CD4-positive, alpha-beta memory T cell (primary cell): ENCODE measurements around the gene CDH2. TPM values are rescaled to one million over a fixed set of nuclear protein-coding genes. Genes with fewer than 3 reads are reported as not detected.

Source experiments
- CTCF ChIA-PET: fragments of 350-600 bp; sonication (Branson Sonifier 250); formaldehyde crosslinking; loops from one replicate; lab custom pipeline; 2021; ENCODE audit warnings: inconsistent platforms; ENCODE audit not compliant: partially characterized antibody; lab: Charles Lee
- POLR2A ChIA-PET: fragments of 350-600 bp; sonication (Branson Sonifier 250); formaldehyde crosslinking; loops from one replicate; lab custom pipeline; 2021; ENCODE audit not compliant: partially characterized antibody; lab: Charles Lee
- DNase-seq, 5 donors: peaks; one replicate each; pipeline versions ENCODE4 v3.0.0 to v3.0.0-alpha.2; 2020 to 2022; ENCODE audit warnings: mixed read lengths in 1 of 5
- H3K27ac ChIP-seq: one replicate; pipeline ENCODE4 v1.7.0; 2013; ENCODE audit warnings: low read depth, low read length
- H3K27me3 ChIP-seq: 2 replicates; pipeline ENCODE4 v1.7.0; 2013; ENCODE audit warnings: mild to moderate bottlenecking, low read length, moderate library complexity; ENCODE audit not compliant: insufficient read depth
- H3K36me3 ChIP-seq: 2 replicates; pipeline ENCODE4 v1.7.0; 2013; ENCODE audit warnings: mild to moderate bottlenecking, low read length, moderate library complexity; ENCODE audit not compliant: insufficient read depth
- H3K4me1 ChIP-seq: 2 replicates; pipeline ENCODE4 v1.7.0; 2013; ENCODE audit warnings: mild to moderate bottlenecking, low read length, moderate library complexity; ENCODE audit not compliant: insufficient read depth
- H3K4me3 ChIP-seq, 2 donors: one replicate each; pipeline ENCODE4 v1.7.0; 2013; ENCODE audit warnings: low read length in 2 of 2, mild to moderate bottlenecking in 1 of 2
- H3K9me3 ChIP-seq, 2 donors: one replicate each; pipeline ENCODE4 v1.7.0; 2013; ENCODE audit warnings: low read length in 2 of 2, control low read depth in 1 of 2; ENCODE audit not compliant: control insufficient read depth in 1 of 2
- H3K27ac Mint-ChIP-seq, 7 donors: one replicate each; pipeline ENCODE4 v1.8.0; 2020 to 2021; ENCODE audit warnings: mixed read lengths in 7 of 7, mild to moderate bottlenecking in 6 of 7, inconsistent platforms in 3 of 7, moderate library complexity in 3 of 7
- H3K27me3 Mint-ChIP-seq, 2 donors: one replicate each; pipeline ENCODE4 v1.8.0; 2020 to 2021; ENCODE audit warnings: mixed read lengths in 2 of 2
- H3K36me3 Mint-ChIP-seq, 2 donors: one replicate each; pipeline ENCODE4 v1.8.0; 2020 to 2021; ENCODE audit warnings: mixed read lengths in 2 of 2, inconsistent platforms in 1 of 2, mild to moderate bottlenecking in 1 of 2
- H3K4me1 Mint-ChIP-seq, 4 donors: one replicate each; pipeline ENCODE4 v1.8.0; 2020 to 2021; ENCODE audit warnings: mixed read lengths in 4 of 4, mild to moderate bottlenecking in 1 of 4
- H3K4me3 Mint-ChIP-seq, 8 donors: one replicate each; pipeline ENCODE4 v1.8.0; 2020 to 2021; ENCODE audit warnings: mixed read lengths in 8 of 8, mild to moderate bottlenecking in 7 of 8, moderate library complexity in 6 of 8, inconsistent platforms in 3 of 8
- H3K9me3 Mint-ChIP-seq, 8 donors: one replicate each; pipeline ENCODE4 v1.8.0; 2020 to 2021; ENCODE audit warnings: mixed read lengths in 8 of 8, mild to moderate bottlenecking in 5 of 8, inconsistent platforms in 3 of 8, moderate library complexity in 1 of 8
- intact Hi-C: fragments of 100-400 bp; cut with micrococcal nuclease; formaldehyde crosslinking; loops from one replicate; pipeline ENCODE4 v1.15.1; 2023
- polyA plus RNA-seq, 2 donors: library from polyadenylated mRNA; unstranded; fragments of 300-500 nt; fragmentation: Illumina TruSeq; gene quantifications; one replicate each; pipeline ENCODE4 v1.2.3, GENCODE V29; 2021
- total RNA-seq, 2 experiments: library from RNA; stranded (reverse); gene quantifications; one replicate each; pipeline ENCODE4 v1.2.3, GENCODE V29; 2021

CDH2 gene
- total and polyA plus RNA-seq, 4 experiments from 2014 or later: not detected

DNA sequence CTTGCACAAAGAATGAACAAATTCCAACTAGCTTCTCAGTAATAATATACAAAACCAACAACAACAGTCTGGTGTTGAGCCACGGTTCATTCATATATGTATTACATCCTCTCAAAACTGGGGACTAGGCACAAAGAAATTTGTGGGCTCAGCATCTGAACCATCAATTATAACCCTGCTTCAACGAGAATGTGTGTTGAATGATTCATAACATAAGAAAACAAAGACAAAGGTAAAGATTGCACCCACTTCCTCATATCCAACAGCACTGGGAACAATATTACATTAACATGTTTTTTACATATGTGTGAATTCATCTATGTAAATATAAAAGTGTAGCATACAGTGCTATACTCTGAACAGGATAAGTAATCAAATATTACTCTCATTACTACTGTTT lies 144.8 kb downstream of the CDH2 start:
- Histone ChIP-seq H3K27me3 (no peaks in the 10 kb centered on the region), H3K36me3 (no peaks in the 10 kb centered on the region), H3K4me3 (no peak overlapping the region), H3K27ac (no peak overlapping the region), H3K4me1 (no peaks in the 10 kb centered on the region), H3K9me3 (no peaks in the 10 kb centered on the region)
- Mint-ChIP-seq H3K27me3 (no peaks in the 10 kb centered on the region), H3K4me3 (no peak overlapping the region), H3K9me3 (peaks cover 1 to 21% (median 8%) of the 10 kb centered on the region in 8 donors), H3K36me3 (no peaks in the 10 kb centered on the region), H3K4me1 (no peaks in the 10 kb centered on the region), H3K27ac (no peak overlapping the region)
- ChIA-PET CTCF (no interaction called here), POLR2A (no interaction called here)
- intact Hi-C loops: no loop called here
- DNase-seq: no peak

- POLR2A ChIA-PET: no interaction called here
- CTCF ChIA-PET: no interaction called here
- Histone ChIP-seq H3K4me1 (no peaks in the 10 kb centered on the region), H3K36me3 (no peaks in the 10 kb centered on the region), H3K4me3 (no peak overlapping the region), H3K9me3 (no peaks in the 10 kb centered on the region), H3K27me3 (no peaks in the 10 kb centered on the region), H3K27ac (no peak overlapping the region)
- intact Hi-C loops: no loop called here
- Mint-ChIP-seq H3K4me3 (no peak overlapping the region), H3K27ac (no peak overlapping the region), H3K9me3 (peaks cover 4 to 29% (median 11%) of the 10 kb centered on the region in 8 donors), H3K36me3 (no peaks in the 10 kb centered on the region), H3K27me3 (no peaks in the 10 kb centered on the region), H3K4me1 (no peaks in the 10 kb centered on the region)
- no peak for DNase-seq
These were observed 146.5 kb downstream of the CDH2 start for GRCh38 chr18:28030458-28030857.

DNA sequence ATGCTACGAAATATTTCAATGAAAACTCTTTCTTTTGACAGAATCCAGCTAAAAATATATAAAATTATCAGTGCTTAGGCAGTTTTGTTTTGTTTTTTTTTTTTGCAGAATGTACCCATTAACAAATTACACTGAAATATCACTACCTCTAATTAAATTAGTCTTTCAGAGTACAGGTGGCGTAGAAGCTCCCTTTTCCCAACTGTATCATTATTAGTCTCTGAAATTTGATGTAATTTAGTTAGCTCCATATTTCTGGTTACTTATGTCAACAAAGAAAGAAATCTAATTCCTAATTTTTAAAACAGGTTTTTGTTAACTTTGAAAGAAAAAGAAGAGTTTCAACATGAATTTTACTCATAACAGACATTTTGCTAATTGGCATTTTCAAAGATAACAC lies 149.2 kb downstream of the CDH2 start:
- Mint-ChIP-seq H3K36me3 (no peaks in the 10 kb centered on the region), H3K4me3 (no peak overlapping the region), H3K27me3 (no peaks in the 10 kb centered on the region), H3K9me3 (peaks cover 2 to 32% (median 9%) of the 10 kb centered on the region in 8 donors), H3K27ac (no peak overlapping the region), H3K4me1 (no peaks in the 10 kb centered on the region)
- Histone ChIP-seq H3K4me3 (no peak overlapping the region), H3K9me3 (no peaks in the 10 kb centered on the region), H3K27me3 (no peaks in the 10 kb centered on the region), H3K36me3 (no peaks in the 10 kb centered on the region), H3K4me1 (no peaks in the 10 kb centered on the region), H3K27ac (no peak overlapping the region)
- ChIA-PET POLR2A (no interaction called here), CTCF (no interaction called here)
- no peak for DNase-seq
- intact Hi-C loops: no loop called here

- H3K4me1 Mint-ChIP-seq: no peaks in the 10 kb centered on the region
- DNase-seq: no peak
- intact Hi-C loops: no loop called here
- no peak overlapping the region for H3K4me3 Mint-ChIP-seq
- H3K36me3 Mint-ChIP-seq: no peaks in the 10 kb centered on the region
- H3K27me3 Mint-ChIP-seq: no peaks in the 10 kb centered on the region
- H3K4me1 ChIP-seq: no peaks in the 10 kb centered on the region
- H3K27ac Mint-ChIP-seq: no peak overlapping the region
- CTCF ChIA-PET: no interaction called here
- no peak overlapping the region for H3K4me3 ChIP-seq
- H3K36me3 ChIP-seq: no peaks in the 10 kb centered on the region
- H3K9me3 ChIP-seq: no peaks in the 10 kb centered on the region
- peaks cover 0 to 20% (median 9%) of the 10 kb centered on the region in 8 donors for H3K9me3 Mint-ChIP-seq
- H3K27me3 ChIP-seq: no peaks in the 10 kb centered on the region
- POLR2A ChIA-PET: no interaction called here
- no peak overlapping the region for H3K27ac ChIP-seq
These were observed 157.4 kb downstream of the CDH2 start for GRCh38 chr18:28019425-28020108.

- Mint-ChIP-seq H3K27me3 (no peaks in the 10 kb centered on the region), H3K36me3 (no peaks in the 10 kb centered on the region), H3K4me1 (no peaks in the 10 kb centered on the region), H3K27ac (no peak overlapping the region), H3K9me3 (peaks cover 0 to 20% (median 11%) of the 10 kb centered on the region in 8 donors), H3K4me3 (no peak overlapping the region)
- ChIA-PET CTCF (no interaction called here), POLR2A (no interaction called here)
- intact Hi-C loops: no loop called here
- H3K4me3 ChIP-seq: no peak overlapping the region
- H3K9me3 ChIP-seq: no peaks in the 10 kb centered on the region
- DNase-seq: no peak
- no peak overlapping the region for H3K27ac ChIP-seq
- H3K36me3 ChIP-seq: no peaks in the 10 kb centered on the region
- H3K27me3 ChIP-seq: no peaks in the 10 kb centered on the region
- no peaks in the 10 kb centered on the region for H3K4me1 ChIP-seq
These were observed 158.6 kb downstream of the CDH2 start for GRCh38 chr18:28018351-28018750.

- no peak for DNase-seq
- ChIA-PET CTCF (no interaction called here), POLR2A (no interaction called here)
- Mint-ChIP-seq H3K27ac (no peak overlapping the region), H3K4me3 (no peak overlapping the region), H3K4me1 (no peaks in the 10 kb centered on the region), H3K9me3 (peaks cover 0 to 18% (median 13%) of the 10 kb centered on the region in 8 donors), H3K36me3 (no peaks in the 10 kb centered on the region), H3K27me3 (no peaks in the 10 kb centered on the region)
- no peaks in the 10 kb centered on the region for H3K9me3 ChIP-seq
- H3K4me3 ChIP-seq: no peak overlapping the region
- no peaks in the 10 kb centered on the region for H3K36me3 ChIP-seq
- intact Hi-C loops: no loop called here
- no peak overlapping the region for H3K27ac ChIP-seq
- no peaks in the 10 kb centered on the region for H3K4me1 ChIP-seq
- H3K27me3 ChIP-seq: no peaks in the 10 kb centered on the region
These were observed 161.3 kb downstream of the CDH2 start for GRCh38 chr18:28015671-28016070.

- Histone ChIP-seq H3K9me3 (no peaks in the 10 kb centered on the region), H3K36me3 (no peaks in the 10 kb centered on the region), H3K27ac (no peak overlapping the region), H3K4me1 (no peaks in the 10 kb centered on the region), H3K27me3 (no peaks in the 10 kb centered on the region), H3K4me3 (no peak overlapping the region)
- no peaks in the 10 kb centered on the region for H3K27me3 Mint-ChIP-seq
- CTCF ChIA-PET: no interaction called here
- intact Hi-C loops: no loop called here
- H3K4me3 Mint-ChIP-seq: no peak overlapping the region
- H3K9me3 Mint-ChIP-seq: peaks cover 0 to 21% (median 9%) of the 10 kb centered on the region in 8 donors
- POLR2A ChIA-PET: no interaction called here
- no peaks in the 10 kb centered on the region for H3K4me1 Mint-ChIP-seq
- H3K27ac Mint-ChIP-seq: no peak overlapping the region
- no peak for DNase-seq
- no peaks in the 10 kb centered on the region for H3K36me3 Mint-ChIP-seq
These were observed 163.9 kb downstream of the CDH2 start for GRCh38 chr18:28013066-28013465.
